Right kidney (tissue), 1 donor: ENCODE data around the gene HINFP.
A peak's percentile ranks its signal among the peaks of the same experiment; 100 is the strongest.
"Not testable (repeated sequence)": the region's sequence is repeated elsewhere in the genome, so short reads cannot be mapped to it uniquely, and the experiment has no call there.

Experiments
- DNase-seq: peaks from one replicate; pipeline ENCODE4 v3.0.0-alpha.2; 2016

Gene HINFP

DNA sequence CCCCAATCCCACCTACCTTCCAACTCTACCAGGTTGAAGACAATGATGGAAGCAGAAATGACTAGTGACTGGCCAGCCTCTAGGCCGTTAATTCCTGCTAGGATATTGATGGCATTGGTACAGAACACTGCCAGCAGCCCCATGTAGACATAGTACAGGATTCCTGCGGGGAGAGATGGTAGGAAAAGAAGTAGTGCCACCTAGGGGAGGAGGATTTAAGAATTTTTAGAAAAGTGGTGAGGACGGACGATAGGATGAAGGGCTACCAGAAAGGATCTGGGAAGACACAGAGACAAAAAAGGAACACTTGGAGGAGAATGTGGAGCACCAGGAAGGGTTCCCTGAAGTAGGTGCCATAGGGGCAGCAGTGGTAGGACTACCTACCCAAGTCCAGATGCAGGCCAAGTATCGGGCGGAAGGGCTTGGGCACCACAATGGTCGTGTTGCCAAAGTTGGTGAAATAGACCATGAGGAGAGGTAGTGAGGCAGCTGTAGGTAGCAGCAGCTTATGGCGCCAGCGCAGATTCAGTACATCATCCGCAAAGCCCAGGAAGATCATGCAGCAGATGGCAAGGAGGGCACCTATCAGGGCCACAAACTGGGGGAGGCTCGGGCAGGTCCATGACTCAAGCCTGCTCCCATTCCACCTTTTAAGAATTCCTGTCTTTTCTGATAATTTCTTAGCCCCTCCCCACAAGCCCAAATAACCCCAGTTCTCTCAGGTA is 21.0 kb upstream of the HINFP start:
- DNase-seq, result no peak

DNA sequence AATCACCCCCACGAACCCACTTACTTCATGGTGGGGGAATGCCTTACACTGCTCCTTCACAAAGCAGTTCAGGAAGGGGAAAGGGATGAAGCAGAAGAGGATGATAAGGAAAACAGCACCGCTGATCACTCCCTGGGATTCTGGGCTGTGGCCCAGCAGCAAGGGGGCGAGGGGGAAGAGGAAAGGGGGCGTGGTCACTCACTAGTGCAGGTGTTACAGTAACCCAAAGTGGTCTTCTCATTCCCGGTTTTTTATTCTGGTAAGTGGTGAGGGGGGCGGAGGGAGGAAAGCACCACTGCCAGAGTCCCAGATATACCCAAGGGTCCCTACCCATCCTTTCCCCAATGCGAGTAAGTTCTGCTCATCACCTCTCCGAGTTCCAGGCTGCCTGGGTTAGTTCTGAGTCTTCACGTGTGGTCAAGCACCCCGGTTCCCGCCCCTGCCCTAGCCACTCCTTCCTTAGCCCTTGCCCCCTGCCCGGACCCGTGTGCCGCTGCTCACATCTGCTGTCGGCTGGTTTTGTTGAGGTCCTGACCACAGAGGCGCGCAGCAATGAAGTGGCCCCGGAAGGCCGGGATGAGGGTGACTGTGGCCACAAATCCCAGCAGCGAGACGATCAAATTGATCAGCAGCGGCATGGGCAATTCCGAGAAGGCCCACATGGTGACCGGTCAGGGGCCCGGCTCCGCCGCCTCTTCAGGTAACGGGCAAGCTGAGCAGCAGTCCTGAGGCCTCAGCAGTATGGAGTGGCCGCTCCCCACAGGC is 20.2 kb upstream of the HINFP start:
- DNase-seq, result no peak

DNA sequence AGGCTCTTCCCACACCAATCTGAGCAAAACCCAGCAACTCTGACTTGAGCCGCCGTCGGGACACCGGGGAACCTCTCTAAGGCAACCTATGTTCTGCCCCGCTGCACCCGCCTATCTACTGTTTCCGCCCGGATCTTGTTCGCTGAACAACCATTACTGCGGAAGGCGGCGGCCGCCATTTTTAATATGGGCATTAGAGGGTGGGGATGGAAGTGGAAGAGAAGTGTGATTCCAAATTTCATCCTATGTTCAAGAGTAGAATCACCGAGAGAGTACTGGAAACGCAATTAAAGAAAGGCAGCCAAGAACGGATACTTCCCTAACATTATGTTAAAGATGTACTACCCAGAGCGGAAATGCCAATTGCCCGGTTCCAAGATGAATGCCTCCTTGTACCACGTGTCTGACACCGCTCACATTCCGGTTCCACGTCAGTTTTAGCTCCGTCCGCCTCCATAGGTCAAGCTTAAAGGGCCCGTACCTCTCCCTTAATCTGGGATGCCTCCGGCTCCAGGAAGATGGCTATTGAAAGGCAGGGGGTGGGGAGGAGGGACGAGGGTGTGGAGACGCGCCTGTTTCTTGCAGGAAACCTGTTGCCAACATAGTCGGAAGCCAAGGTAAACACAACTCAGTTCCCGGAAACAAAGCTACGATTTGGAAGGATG is 19.5 kb upstream of the HINFP start, which contains the start of gene DPAGT1:
Gene DPAGT1, minus strand, starts transcription at position 95 of the 665 bp plus-strand sequence. CDS start 198 bp downstream, outside the sequence.
- DNase-seq, result peak; percentile 97

DNA sequence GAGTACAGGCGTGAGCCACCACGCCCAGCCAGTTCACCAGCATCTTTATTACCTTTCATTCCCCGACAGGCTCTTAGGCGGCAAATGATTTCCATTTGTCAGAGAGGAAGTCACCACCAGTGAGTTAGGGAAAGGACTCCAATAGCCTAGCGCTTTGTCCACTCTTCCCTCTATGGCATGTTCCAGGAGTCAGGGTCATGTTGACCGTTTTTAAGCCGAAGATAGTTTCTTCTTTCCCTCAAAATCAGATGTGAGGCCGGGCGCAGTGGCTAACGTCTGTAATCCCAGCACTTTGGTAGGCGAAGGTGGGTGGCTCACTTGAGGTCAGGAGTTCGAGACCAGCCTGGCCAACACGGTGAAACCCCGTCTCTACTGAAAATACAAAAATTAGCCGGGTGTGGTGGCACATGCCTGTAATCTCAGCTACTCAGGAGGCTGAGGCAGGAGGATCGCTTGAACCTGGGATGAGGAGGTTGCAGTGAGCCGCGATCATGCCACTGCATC is 18.2 kb upstream of the HINFP start:
- DNase-seq, result not testable (repeated sequence)

DNA sequence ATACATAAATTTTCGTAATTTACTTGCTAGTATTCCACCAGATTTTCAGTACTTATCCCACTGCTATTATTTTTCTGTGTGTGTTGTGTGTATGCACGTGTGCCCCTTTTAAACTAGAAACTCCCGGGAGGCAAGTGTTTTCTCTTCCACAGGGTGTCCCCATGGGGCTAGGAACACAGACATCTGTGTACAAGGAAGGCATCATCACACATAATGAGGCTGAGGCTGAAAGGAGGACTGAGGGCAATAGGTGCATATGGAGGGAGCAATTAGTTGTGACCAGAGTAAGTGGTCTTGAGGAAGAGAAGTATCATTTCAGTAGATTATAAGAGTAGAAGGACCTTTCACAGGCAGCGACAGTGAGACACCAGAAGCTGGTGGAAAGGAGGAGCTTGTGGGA is 17.6 kb upstream of the HINFP start:
- no peak for DNase-seq

DNA sequence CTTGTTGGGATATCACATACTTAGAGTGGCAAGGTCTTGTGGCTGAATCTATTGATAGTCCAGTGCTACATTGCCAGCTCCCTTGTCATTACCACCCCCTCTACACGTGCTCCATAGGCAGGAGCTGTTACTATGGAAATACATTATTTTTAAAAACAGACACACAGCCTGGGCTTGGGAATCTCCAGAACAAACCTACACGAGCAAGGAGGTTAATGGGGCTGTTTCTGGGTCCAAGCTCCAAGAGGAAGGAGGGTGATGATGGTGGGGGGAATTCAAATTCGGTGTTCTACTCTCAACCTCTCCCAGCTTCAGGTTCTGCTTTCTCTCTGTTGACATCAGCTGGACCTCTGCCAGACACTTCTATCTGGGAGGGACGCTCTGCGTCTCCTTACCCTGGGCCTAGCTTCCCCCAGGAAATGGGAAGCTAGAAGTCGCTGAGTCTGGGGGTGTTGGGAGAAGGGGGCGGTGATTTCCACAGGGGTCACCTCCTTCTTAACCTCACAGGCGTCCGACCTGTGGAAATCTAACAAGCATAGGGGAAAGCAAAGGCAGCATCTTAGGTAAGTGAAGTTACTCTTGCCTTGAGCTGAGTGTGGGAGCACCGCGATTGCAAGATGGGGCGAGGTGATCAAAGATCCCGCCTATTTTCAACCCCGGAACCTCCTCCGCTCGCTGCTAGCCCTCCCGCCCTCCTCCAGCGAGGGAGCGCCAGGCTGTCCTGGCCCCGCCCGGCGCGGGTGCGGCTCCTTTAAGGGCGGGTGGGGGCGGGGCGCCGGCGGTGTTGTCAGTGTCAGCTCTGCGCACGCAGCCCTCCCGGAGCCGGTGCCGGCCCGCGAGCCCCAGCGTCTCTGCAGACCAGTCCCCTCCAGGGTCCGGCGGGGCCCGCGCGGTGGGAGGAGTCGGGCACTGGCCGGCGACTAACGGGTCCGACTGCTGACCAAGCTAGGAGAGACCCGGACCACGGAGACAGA is 14.5 kb upstream of the HINFP start, which contains the start of gene C2CD2L:
Gene C2CD2L, plus strand, starts transcription at position 781 of the 974 bp plus-strand sequence. CDS start 398 bp downstream, outside the sequence.
- peak; percentile 85 for DNase-seq

DNA sequence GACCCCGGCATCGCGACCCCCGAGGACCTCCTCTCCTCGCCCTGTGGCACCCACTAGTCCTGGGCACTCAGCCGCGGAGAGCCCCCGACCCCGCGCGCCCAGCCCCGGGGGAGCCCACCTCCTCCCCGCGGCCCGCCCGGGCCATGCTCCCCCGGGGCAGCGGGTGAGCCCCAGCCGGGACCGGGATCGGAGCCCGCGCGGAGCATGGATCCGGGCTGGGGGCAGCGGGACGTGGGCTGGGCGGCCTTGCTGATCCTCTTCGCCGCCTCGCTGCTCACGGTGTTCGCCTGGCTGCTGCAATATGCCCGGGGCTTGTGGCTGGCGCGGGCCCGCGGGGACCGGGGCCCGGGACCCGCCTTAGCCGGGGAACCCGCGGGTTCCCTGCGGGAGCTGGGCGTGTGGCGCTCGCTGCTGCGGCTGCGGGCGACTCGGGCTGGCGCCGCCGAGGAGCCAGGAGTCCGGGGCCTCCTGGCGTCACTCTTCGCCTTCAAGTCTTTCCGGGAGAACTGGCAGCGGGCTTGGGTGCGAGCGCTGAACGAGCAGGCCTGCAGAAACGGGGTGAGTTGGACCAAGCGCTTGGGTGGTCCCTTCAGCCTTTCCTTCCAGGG is 13.7 kb upstream of the HINFP start:
- peak; percentile 69 for DNase-seq

DNA sequence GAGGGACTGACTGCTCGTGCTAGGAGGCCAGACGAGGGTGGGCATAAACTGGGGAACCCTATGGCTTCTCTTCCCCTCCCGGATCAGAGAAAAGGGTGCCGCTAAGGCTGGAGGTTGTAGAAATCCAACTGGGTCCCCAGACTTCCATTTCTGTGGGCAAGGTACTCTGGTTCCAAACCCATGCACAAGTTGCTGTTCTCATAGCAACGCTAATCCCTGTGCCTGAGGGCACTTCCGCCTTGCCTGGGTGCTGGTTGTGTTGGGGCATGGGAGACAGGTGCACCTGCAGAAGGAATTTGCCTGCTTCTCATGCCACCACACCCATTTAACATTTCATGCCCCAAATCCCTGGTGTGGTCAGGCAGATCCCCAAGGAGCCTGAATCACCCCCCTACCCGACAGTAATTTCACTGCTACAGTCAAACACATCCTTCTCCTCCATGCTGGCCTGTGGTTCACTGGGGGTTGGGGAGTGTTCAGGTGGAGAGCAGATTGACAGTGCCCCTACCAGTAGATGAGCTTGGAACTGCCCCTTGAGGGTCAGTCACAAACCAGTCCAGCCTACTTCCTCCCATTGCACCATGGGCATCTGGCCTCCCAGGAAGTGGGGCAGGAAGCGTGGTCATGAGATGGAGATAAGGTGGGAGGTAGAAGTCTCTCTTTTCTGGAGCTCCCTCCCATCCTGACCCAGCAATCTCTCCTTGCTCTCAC is 13.1 kb upstream of the HINFP start:
- peak; percentile 52 for DNase-seq

DNA sequence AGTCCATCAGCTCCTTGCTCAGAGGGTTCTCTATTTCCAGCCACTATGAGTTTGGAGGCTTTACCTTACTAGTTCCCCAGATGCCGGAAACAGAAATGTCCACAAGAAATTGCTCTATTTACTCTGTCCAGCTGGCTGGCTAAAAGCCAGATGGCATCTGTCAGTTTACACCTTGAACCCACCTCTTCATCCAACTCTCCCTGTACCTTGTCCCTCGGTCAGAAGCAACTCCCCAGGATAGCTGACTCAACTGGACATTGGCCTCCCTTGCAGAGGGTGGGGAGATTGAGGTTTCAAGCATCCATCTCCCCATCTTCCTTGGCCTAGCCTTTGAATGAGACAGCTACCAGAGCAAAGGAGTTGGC is 12.5 kb upstream of the HINFP start:
- no peak for DNase-seq

DNA sequence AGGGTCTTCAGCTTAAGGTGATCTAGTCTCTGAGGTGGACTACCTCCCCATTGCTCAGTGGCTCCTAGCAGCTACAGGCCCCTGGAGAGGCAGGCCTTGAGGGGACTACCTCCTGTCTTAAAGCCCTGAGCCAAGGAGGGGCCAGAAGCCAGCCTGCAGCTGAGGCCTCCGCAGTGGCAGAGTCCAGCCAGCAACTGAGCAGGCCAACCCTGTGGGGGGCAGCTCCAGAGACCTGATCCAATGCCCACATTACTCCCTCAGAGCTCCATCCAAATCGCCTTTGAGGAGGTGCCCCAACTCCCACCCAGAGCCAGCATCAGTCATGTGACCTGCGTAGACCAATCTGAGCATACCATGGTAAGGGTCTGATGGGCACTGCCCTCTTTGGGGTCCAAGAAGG is 11.5 kb upstream of the HINFP start:
- DNase-seq, result no peak

DNA sequence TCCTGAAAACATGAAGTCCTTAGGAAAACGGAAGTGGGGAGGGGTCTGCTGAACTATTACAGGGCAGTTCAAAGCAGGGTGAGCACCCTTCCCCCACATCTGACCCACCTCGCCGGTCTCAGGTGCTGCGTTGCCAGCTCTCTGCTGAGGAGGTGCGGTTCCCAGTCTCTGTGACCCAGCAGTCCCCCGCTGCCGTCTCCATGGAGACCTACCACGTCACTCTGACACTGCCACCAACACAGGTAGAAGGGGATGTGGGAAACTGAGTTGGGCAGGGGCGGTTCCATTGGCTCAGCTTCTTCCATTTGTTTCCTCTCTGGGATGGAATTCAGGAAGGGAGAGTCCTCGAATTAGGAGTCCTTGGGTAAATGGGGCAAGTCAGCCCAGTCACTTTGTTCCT is 10.9 kb upstream of the HINFP start:
- no peak for DNase-seq

DNA sequence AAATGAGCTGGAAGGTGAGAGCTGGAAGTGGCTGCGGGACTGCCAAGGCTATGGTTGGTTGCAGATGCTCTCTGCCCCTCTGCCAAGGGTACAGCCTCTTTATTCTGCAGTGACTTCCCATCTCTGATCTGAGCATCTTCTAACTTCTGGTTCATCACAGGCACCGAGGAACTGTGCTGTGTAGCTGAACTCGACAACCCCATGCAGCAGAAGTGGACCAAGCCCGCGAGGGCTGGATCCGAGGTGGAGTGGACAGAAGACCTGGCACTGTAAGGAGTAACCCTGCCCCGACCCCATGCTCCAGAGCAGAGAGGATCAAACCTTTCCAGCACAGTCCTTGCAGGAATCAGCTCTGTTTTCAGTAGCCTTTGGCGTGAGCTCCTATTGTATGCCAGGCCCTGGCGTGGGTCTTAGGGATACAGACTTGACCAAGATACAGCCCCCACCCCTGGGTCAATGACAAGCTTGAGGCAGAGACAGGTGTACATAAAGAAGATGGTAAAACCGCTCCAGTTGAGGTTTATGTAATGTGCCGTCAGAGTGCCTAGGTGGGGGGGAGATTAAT is 9.9 kb upstream of the HINFP start:
- DNase-seq, result no peak

DNA sequence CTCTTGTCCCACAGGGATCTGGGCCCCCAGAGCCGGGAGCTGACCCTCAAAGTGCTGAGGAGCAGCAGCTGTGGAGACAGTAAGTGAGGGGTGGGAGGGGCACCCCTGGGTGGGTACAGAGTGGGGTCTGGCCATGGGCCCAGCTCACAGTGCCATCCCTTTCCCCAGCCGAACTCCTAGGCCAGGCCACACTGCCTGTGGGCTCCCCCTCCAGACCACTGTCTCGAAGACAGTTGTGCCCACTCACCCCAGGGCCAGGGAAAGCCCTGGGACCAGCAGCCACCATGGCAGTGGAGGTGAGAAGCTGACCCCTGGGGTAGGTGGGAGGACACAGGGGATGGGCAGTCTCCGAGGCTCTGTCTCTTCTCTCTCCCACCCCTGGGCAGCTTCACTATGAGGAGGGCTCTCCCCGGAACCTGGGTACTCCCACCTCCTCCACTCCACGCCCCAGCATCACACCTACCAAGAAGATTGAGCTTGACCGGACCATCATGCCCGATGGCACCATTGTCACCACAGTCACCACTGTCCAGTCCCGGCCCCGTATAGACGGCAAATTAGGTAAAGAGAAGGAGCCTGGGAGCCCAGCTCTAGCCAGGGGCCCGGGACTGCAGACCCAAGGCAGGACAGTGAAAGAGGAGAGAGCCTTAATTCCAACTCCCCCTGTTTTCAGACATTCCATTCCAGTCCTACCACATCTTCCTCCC is 8.9 kb upstream of the HINFP start:
- no peak for DNase-seq

DNA sequence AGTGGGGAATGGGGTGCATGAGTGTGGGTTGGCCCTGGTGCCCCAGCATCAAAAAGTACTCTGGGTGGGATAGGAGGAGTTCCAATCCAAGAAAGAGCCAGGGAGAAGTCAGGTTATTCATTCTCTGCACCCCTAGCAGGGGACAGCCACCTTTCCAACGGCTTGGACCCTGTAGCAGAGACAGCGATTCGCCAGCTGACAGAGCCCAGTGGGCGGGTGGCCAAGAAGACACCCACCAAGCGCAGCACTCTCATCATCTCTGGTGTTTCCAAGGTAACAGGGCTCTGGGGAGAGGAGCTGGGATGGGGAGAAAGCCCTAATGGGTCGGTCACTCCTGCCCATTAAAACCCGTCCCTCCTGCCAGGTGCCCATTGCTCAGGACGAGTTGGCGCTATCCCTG is 7.7 kb upstream of the HINFP start:
- DNase-seq, result no peak

DNA sequence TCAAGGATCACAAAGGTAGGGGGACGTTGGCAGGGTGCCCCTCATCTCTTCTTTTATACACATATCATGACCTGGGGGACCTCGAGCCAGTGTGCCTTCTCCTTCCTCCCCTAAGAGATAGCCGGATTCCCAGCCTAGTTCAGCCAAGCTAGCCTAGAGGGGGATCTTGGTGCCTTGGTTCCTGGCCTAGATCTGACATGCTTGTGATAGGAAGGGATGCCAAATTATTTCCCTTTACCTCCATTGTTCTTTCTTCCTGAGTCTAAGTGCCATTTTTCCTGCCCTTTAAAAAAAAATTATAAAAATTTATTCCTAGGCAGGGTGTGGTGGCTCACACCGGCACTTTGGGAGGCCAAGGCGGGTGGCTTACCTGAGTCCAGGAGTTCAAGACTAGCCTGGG is 7.0 kb upstream of the HINFP start:
- DNase-seq, result no peak

DNA sequence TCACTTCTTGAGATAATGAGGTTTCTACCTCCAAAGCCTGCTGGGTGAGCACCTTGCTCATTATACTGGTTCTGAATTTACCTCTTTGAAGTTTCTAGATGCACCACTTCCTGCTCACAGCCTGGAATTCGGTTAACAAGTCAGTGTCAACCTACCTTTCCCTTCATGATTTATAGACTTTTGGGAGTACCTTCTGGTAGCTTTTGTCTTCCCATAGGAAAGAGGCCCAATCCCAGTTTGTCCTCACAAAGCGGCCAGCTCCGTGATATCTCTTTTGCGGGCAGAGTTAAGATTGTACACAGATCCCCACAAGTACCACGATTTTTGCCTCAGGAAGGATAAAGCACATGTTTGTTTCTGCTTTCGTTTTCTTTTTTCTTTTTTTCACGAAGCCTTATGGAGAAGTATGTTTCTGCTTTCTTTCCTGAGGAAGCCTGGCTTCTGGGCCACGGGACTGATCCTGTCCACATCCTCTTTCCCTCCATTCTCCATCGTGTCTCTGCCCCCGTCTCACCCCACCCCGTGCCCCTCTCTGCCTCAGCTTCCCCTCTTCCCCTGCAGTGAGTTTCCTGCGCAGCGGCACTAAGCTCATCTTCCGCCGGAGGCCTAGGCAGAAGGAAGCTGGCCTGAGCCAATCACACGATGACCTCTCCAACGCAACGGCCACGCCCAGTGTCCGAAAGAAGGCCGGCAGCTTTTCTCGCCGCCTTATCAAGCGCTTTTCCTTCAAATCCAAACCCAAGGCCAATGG is 5.7 kb upstream of the HINFP start:
- no peak for DNase-seq

DNA sequence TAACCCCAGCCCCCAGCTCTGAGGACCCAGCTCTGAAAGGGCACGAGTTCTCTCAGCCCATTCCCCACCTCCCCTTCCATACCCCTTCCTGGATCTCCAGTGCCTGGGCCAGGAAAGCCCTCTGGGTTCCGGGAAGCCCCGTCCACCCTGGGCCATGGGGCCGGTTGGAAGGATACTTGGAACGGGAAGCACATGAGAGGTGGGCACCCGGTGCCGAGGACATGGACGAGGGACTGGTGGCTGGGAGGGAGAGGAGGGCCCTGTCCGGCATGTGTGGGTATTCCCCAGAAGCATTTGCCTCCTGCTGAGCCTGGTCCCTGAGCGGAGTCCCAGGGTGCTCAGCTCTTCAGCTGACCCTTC is 5.2 kb upstream of the HINFP start:
- DNase-seq, result no peak

DNA sequence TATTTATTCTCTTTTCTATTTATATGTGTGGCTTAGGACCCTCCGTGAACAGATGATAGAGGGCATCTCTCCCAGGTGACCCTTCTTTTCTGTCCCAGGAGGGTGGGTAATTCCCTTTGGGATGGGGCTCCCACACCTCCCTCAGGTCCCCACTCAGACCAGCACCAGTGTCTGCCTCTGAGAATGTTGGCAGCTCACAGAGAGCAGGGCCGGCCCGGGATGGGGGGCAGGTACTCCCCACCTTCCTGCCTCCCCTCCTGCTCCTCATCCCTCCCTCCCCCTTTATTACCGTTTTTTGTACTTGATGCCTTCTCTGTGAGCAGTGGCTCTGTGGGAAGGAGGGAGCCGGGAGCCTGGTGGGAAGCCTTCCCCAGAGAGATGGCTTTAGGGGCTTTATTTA is 4.8 kb upstream of the HINFP start:
- no peak for DNase-seq
